ENCODE results near the gene FHIP1B.

FHIP1B gene

DNA sequence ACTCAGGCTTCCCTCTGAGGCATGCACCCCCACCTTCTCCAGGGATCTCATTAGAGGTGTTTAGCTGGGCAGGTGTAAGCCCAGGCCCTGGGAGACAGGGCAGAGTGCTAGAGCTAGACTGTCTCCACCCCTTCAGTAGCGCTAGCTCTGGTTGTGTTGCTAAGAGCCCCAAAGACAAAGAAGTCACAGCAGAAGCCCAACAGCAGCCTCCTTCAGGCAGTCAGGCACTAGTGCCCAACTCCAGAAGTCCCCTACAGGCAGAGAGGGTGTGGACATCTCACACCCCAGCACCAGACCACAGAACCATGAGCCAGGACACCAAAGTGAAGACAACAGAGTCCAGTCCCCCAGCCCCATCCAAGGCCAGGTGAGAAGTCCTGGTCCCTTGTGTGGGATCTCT lies 4.5 kb upstream of the FHIP1B start, which contains the start of gene CNGA4:
TSS of gene CNGA4 (plus strand) at position 188 of the 400 bp plus-strand sequence. CDS start at position 306, 118 bp downstream.
- no peak for DNase-seq (ENCODE audit: low spot score)

DNA sequence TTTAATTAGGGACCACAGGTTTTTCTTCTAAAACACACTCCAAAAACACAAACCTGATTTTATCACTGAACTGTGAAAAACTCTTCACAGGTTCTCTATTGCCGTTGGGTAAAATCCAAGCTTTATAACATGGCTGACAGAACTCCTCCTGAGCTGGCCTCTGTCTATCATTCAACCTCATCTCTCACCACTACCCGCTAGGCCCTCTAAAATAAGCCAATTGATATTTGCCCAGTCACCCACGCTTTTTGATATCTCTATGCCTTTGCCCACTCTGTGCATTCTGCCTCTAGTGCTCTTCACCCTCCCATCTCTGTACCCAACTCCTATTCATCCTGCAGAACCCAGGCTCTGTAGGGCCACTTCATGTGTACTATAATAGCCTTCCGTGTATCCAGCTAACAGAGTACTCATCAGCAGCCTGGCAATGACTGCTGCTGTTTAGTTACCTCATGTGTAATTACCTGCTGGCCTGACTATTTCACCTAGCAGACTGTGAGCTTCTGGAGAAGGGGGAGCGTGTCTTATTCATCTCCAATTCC lies 3.4 kb upstream of the FHIP1B start:
- no peak for DNase-seq (ENCODE audit: low spot score)

DNA sequence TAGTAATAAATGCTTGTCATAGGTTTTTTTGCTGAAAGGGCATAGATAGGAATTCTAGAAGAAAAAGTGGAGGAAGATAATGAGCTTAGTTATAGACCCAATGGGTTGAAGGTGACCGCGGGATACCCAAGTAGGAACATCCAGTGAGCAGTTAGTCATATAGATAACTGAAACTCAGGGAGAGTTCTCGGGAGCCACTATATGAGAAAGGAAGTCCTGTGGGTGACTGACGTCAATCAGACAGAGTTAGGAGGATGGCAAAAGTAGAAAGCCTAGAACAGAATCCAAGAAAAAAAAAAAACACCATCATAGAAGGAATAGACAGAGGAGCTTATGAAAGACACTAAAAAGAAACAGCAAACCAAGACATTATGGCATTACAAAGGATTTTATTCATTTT lies 2.8 kb upstream of the FHIP1B start:
- DNase-seq (ENCODE audit: low spot score), result no peak

GRCh38 chr11:6233984-6234386 lies 451 bp downstream of the FHIP1B start:
- DNase-seq (ENCODE audit: low spot score), result no peak

- DNase-seq (ENCODE audit: low spot score), result peak; percentile 6
These were observed 1.5 kb downstream of the FHIP1B start for GRCh38 chr11:6232899-6233298.

GRCh38 chr11:6229911-6230310 lies 4.5 kb downstream of the FHIP1B start:
- no peak for DNase-seq (ENCODE audit: low spot score)

- no peak for DNase-seq (ENCODE audit: low spot score)
These were observed 5.9 kb downstream of the FHIP1B start for GRCh38 chr11:6228520-6228919.

GRCh38 chr11:6225896-6226295 lies 8.5 kb downstream of the FHIP1B start:
- no peak for DNase-seq (ENCODE audit: low spot score)

DNA sequence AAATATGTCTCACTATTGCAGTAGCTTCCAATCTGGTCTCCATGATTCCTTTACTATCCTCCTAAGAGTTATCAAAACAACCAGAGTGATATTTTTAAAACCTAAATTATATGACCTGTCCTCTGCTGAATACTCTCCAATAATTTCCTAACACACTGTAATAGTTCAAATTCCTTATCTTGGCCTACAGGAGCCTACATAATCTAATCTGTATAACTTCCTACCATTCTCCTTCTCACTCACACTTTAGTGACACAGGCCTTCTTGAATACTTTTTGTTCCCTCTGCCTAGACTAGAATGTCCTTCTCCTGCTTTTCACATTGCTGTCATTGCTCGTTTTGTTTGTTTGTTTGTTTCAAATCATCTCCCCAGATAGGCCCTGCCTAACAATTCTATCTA lies 9.4 kb downstream of the FHIP1B start:
- no peak for DNase-seq (ENCODE audit: low spot score)

DNA sequence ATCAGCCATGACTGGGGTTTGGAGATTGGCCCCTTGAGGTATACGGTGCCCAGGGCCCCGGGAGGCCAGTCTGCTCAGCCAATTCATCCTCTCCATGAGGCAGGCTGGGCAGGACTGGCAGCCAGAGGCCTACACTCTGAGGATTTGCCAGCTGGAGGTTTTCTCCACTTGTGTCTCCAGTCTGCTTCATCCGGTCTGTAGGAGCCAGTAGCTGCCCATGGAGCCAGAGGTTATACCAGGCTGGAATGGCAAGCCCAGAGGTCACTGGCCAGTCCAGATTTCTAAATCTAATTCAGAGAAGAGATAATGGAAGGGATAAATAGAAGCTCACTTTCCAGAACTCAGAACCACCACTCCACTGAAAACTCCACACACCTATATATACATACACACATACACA lies 10.0 kb downstream of the FHIP1B start:
- no peak for DNase-seq (ENCODE audit: low spot score)

GRCh38 chr11:6223854-6224253 lies 10.6 kb downstream of the FHIP1B start:
- no peak for DNase-seq (ENCODE audit: low spot score)

GRCh38 chr11:6219359-6219758 lies 15.1 kb downstream of the FHIP1B start:
- DNase-seq (ENCODE audit: low spot score), result no peak

- DNase-seq (ENCODE audit: low spot score), result no peak
These were observed 16.7 kb downstream of the FHIP1B start for GRCh38 chr11:6217722-6218121.

- no peak for DNase-seq (ENCODE audit: low spot score)
These were observed 17.9 kb downstream of the FHIP1B start for GRCh38 chr11:6216501-6216900.

- DNase-seq (ENCODE audit: low spot score), result no peak
These were observed 19.9 kb downstream of the FHIP1B start for GRCh38 chr11:6214530-6214929.

DNA sequence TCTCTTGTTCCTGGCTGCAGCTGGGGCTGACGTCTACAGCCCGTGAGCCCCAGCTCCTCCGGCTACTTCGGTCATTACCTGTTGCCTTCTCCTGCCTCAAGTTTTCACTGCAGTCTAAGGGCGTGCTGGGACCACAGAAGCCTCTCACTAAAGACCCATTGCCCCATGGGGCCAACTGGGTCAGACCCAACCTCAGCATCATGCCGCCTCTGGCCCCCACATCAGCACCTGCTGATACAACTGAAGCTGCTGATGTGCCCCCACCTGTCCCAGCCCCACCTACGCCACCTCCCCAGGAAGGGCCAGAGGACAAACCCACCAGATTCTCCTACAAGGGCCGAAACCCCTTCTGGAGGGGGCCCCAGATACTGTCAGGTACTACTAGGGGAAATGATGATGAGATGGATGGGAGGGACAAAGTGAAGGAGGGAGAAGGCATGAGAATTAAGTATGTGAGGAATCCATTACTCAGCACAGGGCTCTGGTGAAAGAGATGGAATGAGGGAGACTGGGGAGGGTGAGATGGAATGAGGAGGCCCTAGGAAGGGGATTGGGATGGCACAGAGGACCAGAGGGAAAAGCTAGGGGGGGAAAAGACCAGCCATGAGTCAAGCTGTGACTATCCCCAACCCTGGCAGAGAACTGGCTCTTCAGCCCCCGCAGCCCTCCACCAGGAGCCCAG lies 24.0 kb downstream of the FHIP1B start:
- no peak for DNase-seq (ENCODE audit: low spot score)

- DNase-seq (ENCODE audit: low spot score), result no peak
These were observed 24.6 kb downstream of the FHIP1B start for GRCh38 chr11:6209801-6210200.

DNA sequence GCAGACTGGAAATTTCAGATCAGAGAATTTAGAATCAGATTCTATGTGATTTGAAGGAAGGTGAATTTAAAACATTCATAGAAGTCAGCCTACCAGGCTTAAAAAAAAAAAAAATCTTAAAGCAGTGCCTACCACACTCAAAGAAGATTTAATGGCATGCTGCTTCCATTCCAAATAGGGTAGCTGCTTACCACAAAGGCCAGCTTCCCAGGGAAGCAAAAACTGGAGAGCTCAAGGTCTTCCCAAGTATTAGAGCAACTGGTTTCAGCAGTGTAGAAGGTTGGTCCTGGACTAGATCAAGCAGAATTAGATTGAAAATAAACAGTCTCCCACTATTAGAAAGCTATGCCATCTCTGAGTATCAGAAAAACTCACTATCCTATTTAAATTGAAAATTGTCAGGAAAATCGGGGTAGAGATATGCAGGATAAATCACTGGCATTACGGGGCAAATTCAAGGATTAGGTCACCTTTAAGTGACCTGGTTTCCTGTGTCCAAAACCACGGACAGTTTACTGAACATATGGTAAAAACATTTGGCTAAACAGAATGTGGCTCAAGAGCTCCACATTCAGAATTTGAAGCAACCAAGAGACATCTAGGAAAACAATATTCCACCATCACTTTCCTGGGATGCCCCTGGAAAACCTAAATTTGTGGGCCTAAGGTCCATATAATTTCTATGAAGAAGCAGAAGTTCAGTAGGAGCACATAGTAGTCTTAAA lies 27.8 kb downstream of the FHIP1B start:
- DNase-seq (ENCODE audit: low spot score), result peak; percentile 71

DNA sequence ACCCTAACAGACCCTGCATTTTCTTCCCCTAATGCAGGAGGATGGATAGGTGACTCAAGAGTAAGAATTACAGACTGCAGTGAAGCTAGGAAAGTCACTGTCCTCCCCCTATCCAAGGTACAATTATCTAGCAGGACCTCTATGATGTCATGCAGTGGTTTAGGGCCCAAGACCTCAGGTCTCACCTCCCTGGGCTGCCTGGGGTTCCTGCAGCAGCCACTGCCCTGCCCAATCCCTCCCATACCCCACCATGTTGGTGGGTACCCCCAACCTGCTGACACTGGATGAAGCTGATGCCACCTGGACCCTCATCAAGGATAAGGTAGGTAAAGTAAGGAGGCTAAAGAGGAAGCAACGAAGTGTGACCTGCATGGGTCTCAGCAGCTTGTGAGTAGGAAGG lies 29.1 kb downstream of the FHIP1B start, which contains the start of gene C11orf42:
TSS of gene C11orf42 (plus strand) at position 192 of the 400 bp plus-strand sequence. CDS start at position 251, 59 bp downstream.
- DNase-seq (ENCODE audit: low spot score), result no peak

- DNase-seq (ENCODE audit: low spot score), result no peak
These were observed 29.7 kb downstream of the FHIP1B start for GRCh38 chr11:6204706-6205105.

DNA sequence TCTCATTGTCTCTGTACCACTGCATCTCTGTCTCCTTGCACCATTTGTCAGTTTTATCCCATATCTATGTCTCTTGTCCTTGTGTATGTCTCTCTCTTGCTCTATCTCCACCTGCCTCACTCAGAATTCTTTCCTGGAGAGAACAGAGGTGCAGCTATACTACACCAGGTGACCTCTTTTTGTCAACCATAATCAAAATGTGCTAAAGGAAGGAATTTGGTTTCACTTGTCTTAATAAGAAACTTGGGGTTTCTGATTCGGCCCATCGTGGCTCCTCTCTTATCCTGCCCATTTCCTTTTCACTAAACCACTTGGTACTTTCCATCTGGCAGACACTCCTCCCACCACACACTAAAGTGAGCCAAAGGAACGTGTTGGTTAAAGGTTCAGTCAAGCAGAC lies 31.1 kb downstream of the FHIP1B start:
- no peak for DNase-seq (ENCODE audit: low spot score)

GRCh38 chr11:6202041-6202440 lies 32.4 kb downstream of the FHIP1B start:
- DNase-seq (ENCODE audit: low spot score), result no peak

- no peak for DNase-seq (ENCODE audit: low spot score)
These were observed 33.0 kb downstream of the FHIP1B start for GRCh38 chr11:6201481-6201880.
